Smooth muscle cell (in vitro differentiated cells): ENCODE measurements around the gene SLC6A3. TPM values are rescaled to one million over a fixed set of nuclear protein-coding genes. Genes with fewer than 3 reads are reported as not detected.
"Not testable (repeated sequence)": the region's sequence is repeated elsewhere in the genome, so short reads cannot be mapped to it uniquely, and the experiment has no call there.

Experiments
- DNase-seq: peaks from one replicate; lab custom pipeline; 2025; ENCODE audit not compliant: unreplicated experiment; lab: John Stamatoyannopoulos, UW
- H2AFZ ChIP-seq: fragments of 200-600 bp; sonication (generic); 2 replicates; pipeline ENCODE4 v1.6.0; 2016; ENCODE audit warnings: antibody characterized with exemption, low read depth, mild to moderate bottlenecking
- H3F3A ChIP-seq: fragments of 200-600 bp; sonication (generic); 2 replicates; pipeline ENCODE4 v1.6.0; 2017; ENCODE audit warnings: antibody characterized with exemption, low read depth
- H3K27ac ChIP-seq: fragments of 200-600 bp; sonication (generic); 2 replicates; pipeline ENCODE4 v1.5.1; 2016; ENCODE audit warnings: low read depth, mild to moderate bottlenecking
- H3K27me3 ChIP-seq: fragments of 200-600 bp; sonication (generic); 2 replicates; pipeline ENCODE4 v1.6.1; 2016; ENCODE audit warnings: low read depth, mild to moderate bottlenecking
- H3K36me3 ChIP-seq: fragments of 200-600 bp; sonication (generic); 2 replicates; pipeline ENCODE4 v1.5.1; 2016; ENCODE audit warnings: low read depth
- H3K4me1 ChIP-seq: fragments of 200-600 bp; sonication (generic); 2 replicates; pipeline ENCODE4 v1.5.1; 2016; ENCODE audit warnings: low read depth
- H3K4me2 ChIP-seq: fragments of 200-600 bp; sonication (generic); 2 replicates; pipeline ENCODE4 v1.6.0; 2016; ENCODE audit warnings: mild to moderate bottlenecking
- H3K4me3 ChIP-seq: fragments of 200-600 bp; sonication (generic); 2 replicates; pipeline ENCODE4 v1.5.1; 2016; ENCODE audit warnings: mild to moderate bottlenecking
- H3K79me2 ChIP-seq: fragments of 200-600 bp; sonication (generic); 2 replicates; pipeline ENCODE4 v1.6.0; 2016; ENCODE audit warnings: low read depth, mild to moderate bottlenecking
- H3K9ac ChIP-seq: fragments of 200-600 bp; sonication (generic); 2 replicates; pipeline ENCODE4 v1.6.0; 2016; ENCODE audit warnings: low read depth
- H3K9me3 ChIP-seq: fragments of 200-600 bp; sonication (generic); replicated peaks from 2 replicates; pipeline ENCODE4 v1.5.1; 2016; ENCODE audit warnings: low read depth
- H4K20me1 ChIP-seq: fragments of 200-600 bp; sonication (generic); 2 replicates; pipeline ENCODE4 v1.6.0; 2016; ENCODE audit warnings: low read depth
- CTCF ChIP-seq: fragments of 200-600 bp; sonication (generic); IDR thresholded peaks from 2 replicates; pipeline ENCODE4 v1.5.1; 2017; ENCODE audit warnings: borderline replicate concordance, mild to moderate bottlenecking, antibody characterized with exemption; ENCODE audit not compliant: insufficient read depth, poor library complexity, severe bottlenecking
- WGBS: methylation state at CpG from one replicate; pipeline ENCODE4 v1.1.7; 2016; ENCODE audit warnings: low lambda C conversion rate; 5-methylcytosine and 5-hydroxymethylcytosine counted together
- polyA plus RNA-seq: library from polyadenylated mRNA; unstranded; fragments of >200 nt; fragmentation: Nextera tagmentation; extraction: Ambion mirVana; gene quantifications from 2 replicates; pipeline ENCODE4 v1.2.1, GENCODE V29; 2016
- total RNA-seq: library from RNA; depleted of rRNA; stranded (reverse); fragments of >200 nt; gene quantifications from 2 replicates; pipeline ENCODE4 v1.2.3, GENCODE V29; 2014

The SLC6A3 gene
- total and polyA plus RNA-seq, 2 experiments from 2014 or later = not detected

GRCh38 chr5:1477341-1477740, 32.1 kb upstream of the SLC6A3 start:
- H3K36me3 ChIP-seq = no peaks in the 10 kb centered on the region
- H3K9me3 ChIP-seq = no peaks in the 10 kb centered on the region
- H3K4me2 ChIP-seq = no peak overlapping the region
- no peaks in the 10 kb centered on the region for H3K27me3 ChIP-seq
- peaks cover 32% of the 10 kb centered on the region for H4K20me1 ChIP-seq
- no peak overlapping the region for H3K27ac ChIP-seq
- no peak overlapping the region for H3K9ac ChIP-seq
- TF ChIP-seq CTCF = no peak
- H3K4me1 ChIP-seq = no peaks in the 10 kb centered on the region
- H3K79me2 ChIP-seq = no peaks in the 10 kb centered on the region
- no peak for DNase-seq
- H2AFZ ChIP-seq = no peak overlapping the region
- no peak overlapping the region for H3K4me3 ChIP-seq
- 96% methylated on average over 16 of the region's 16 CpGs for WGBS
- no peaks in the 10 kb centered on the region for H3F3A ChIP-seq

GRCh38 chr5:1476967-1477310, 31.7 kb upstream of the SLC6A3 start:
- Histone ChIP-seq H3F3A (no peaks in the 10 kb centered on the region), H3K27me3 (no peaks in the 10 kb centered on the region), H3K9me3 (no peaks in the 10 kb centered on the region), H3K36me3 (no peaks in the 10 kb centered on the region), H3K4me1 (no peaks in the 10 kb centered on the region), H3K4me3 (no peak overlapping the region), H3K79me2 (no peaks in the 10 kb centered on the region), H3K27ac (no peak overlapping the region), H2AFZ (no peak overlapping the region), H4K20me1 (peaks cover 31% of the 10 kb centered on the region), H3K4me2 (no peak overlapping the region), H3K9ac (no peak overlapping the region)
- no peak for TF ChIP-seq CTCF
- DNase-seq = no peak
- WGBS = 96% methylated on average over 11 of the region's 11 CpGs

GRCh38 chr5:1476181-1476966, 31.1 kb upstream of the SLC6A3 start:
- WGBS = 96% methylated on average over 28 of the region's 28 CpGs

GRCh38 chr5:1475544-1475900, 30.3 kb upstream of the SLC6A3 start:
- not testable (repeated sequence) for H3K27ac ChIP-seq
- 97% methylated on average over 15 of the region's 17 CpGs for WGBS

More at GRCh38 chr5:1476181-1476966, 31.1 kb upstream of the SLC6A3 start:
- Histone ChIP-seq H3K9me3 (no peaks in the 10 kb centered on the region), H3K79me2 (no peaks in the 10 kb centered on the region), H3K27ac (no peak overlapping the region), H3K4me1 (no peaks in the 10 kb centered on the region), H2AFZ (no peak overlapping the region), H3K4me3 (no peak overlapping the region), H3K4me2 (no peak overlapping the region), H3F3A (no peaks in the 10 kb centered on the region), H4K20me1 (peaks cover 25% of the 10 kb centered on the region), H3K36me3 (no peaks in the 10 kb centered on the region), H3K9ac (no peak overlapping the region), H3K27me3 (no peaks in the 10 kb centered on the region)
- no peak for TF ChIP-seq CTCF
- no peak for DNase-seq

More at GRCh38 chr5:1475544-1475900, 30.3 kb upstream of the SLC6A3 start:
- H3K9me3 ChIP-seq, H3K79me2 ChIP-seq, H3F3A ChIP-seq, H3K36me3 ChIP-seq, H2AFZ ChIP-seq, H3K4me1 ChIP-seq, H3K9ac ChIP-seq, H3K4me2 ChIP-seq, DNase-seq, H3K4me3 ChIP-seq, H3K27me3 ChIP-seq: not testable (repeated sequence)
- H4K20me1 ChIP-seq = peaks cover 18% of the 10 kb centered on the region
